Brain microvascular endothelial cell (primary cell): ENCODE data around the gene SMDT1.
"Not testable (repeated sequence)": the region's sequence is repeated elsewhere in the genome, so short reads cannot be mapped to it uniquely, and the experiment has no call there.

Source experiments
- DNase-seq: peaks from one replicate; pipeline ENCODE4 v3.0.0-alpha.2; 2020
- H3K27ac ChIP-seq: fragments of 250-450 bp; sonication (Bioruptor Pico); 2 replicates; pipeline ENCODE4 v1.5.1; 2020; ENCODE audit warnings: mild to moderate bottlenecking, moderate library complexity
- H3K27me3 ChIP-seq: fragments of 250-450 bp; sonication (Bioruptor Pico); replicated peaks from 2 replicates; pipeline ENCODE4 v1.5.1; 2020; ENCODE audit warnings: mild to moderate bottlenecking
- H3K36me3 ChIP-seq: fragments of 250-450 bp; sonication (Bioruptor Pico); replicated peaks from 2 replicates; pipeline ENCODE4 v1.5.1; 2020; ENCODE audit warnings: mild to moderate bottlenecking
- H3K4me3 ChIP-seq: 2 replicates; pipeline ENCODE4 v1.5.1; 2011; ENCODE audit warnings: low read depth, mild to moderate bottlenecking, control low read depth, low read length, moderate library complexity
- in situ Hi-C: cut with HindIII; loops from 2 replicates; pipeline ENCODE4 v1.10.0; 2017; ENCODE audit warnings: low sequenced_read_pairs, low pct_ligation_motif_present
- TF ChIP-seq, protein P1 (sequence below): IDR thresholded peaks from 2 replicates; pipeline ENCODE4 v1.5.1; 2011; ENCODE audit warnings: low read depth, mild to moderate bottlenecking, moderate library complexity, low read length, control low read depth, inconsistent platforms; ENCODE audit errors: missing control alignments

Gene SMDT1

GRCh38 chr22:42111798-42112197 lies 32.3 kb downstream of the SMDT1 start:
- TF ChIP-seq, protein P1, sequence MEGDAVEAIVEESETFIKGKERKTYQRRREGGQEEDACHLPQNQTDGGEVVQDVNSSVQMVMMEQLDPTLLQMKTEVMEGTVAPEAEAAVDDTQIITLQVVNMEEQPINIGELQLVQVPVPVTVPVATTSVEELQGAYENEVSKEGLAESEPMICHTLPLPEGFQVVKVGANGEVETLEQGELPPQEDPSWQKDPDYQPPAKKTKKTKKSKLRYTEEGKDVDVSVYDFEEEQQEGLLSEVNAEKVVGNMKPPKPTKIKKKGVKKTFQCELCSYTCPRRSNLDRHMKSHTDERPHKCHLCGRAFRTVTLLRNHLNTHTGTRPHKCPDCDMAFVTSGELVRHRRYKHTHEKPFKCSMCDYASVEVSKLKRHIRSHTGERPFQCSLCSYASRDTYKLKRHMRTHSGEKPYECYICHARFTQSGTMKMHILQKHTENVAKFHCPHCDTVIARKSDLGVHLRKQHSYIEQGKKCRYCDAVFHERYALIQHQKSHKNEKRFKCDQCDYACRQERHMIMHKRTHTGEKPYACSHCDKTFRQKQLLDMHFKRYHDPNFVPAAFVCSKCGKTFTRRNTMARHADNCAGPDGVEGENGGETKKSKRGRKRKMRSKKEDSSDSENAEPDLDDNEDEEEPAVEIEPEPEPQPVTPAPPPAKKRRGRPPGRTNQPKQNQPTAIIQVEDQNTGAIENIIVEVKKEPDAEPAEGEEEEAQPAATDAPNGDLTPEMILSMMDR, result no peak
- Histone ChIP-seq H3K27me3 (no peaks in the 10 kb centered on the region), H3K27ac (no peak overlapping the region), H3K36me3 (no peaks in the 10 kb centered on the region), H3K4me3 (no peak overlapping the region)
- in situ Hi-C loops, result no loop called here
- DNase-seq, result no peak

DNA sequence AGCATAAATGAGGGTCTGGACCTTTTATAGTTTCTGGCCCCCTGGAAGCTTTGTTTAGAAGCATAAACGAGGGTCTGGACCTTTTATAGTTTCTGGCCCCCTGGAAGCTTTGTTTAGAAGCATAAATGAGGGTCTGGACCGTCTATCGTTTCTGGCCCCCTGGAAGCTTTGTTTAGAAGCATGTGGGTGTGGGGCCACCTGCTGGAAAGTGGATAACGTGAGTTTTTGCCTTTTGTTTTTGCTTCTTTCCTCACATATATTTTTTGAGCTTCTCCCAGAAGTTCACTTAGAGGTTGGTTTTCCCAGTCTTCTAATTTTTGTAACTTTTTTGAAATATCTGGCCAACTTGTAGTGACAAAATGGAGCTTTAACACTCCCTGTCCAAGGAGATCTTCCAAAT lies 33.3 kb downstream of the SMDT1 start:
- in situ Hi-C loops, H3K4me3 ChIP-seq, H3K27me3 ChIP-seq, H3K27ac ChIP-seq, DNase-seq, H3K36me3 ChIP-seq: not testable (repeated sequence)
- TF ChIP-seq, protein P1, result peak; percentile 47

GRCh38 chr22:42114721-42115120 lies 35.2 kb downstream of the SMDT1 start:
- H3K36me3 ChIP-seq, result no peaks in the 10 kb centered on the region
- H3K27ac ChIP-seq, result no peak overlapping the region
- H3K4me3 ChIP-seq, result no peak overlapping the region
- TF ChIP-seq, protein P1, result peak; percentile 61
- H3K27me3 ChIP-seq, result no peaks in the 10 kb centered on the region
- peak; percentile 16 for DNase-seq
- in situ Hi-C loops, result no loop called here

GRCh38 chr22:42115420-42115830 lies 35.9 kb downstream of the SMDT1 start:
- H3K27ac ChIP-seq, in situ Hi-C loops, H3K36me3 ChIP-seq, H3K27me3 ChIP-seq, DNase-seq, H3K4me3 ChIP-seq: not testable (repeated sequence)

DNA sequence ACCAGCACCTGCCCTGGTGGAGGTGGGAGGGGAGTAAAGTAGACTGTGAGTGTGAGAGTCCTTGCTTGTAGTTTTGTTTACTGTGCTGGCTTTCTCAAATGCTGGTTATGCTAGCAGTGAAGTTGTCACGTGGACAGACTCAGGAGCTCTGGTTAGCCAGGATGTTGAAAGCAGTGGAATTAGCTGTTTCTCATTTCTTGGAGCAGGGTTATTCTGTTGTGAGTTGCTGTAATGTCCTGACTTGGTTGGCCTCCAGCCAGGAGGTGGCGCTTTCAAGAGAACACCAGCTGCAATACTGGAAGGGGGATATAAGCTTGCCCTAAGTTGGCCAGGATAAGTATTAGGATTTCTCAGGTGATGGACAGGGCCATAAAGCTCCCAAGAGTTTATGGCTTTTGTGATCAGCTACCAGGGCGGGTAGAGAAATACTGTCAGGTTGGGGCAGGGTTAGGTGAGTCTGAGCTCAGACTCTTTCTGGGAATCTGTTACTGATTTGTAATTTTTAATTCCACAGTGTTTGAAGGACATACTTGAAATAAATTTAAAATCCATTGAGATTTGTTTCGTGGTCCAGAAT lies 37.4 kb downstream of the SMDT1 start:
- no peak for DNase-seq
- TF ChIP-seq, protein P1, result peak; percentile 16
- in situ Hi-C loops, result no loop called here
- Histone ChIP-seq H3K4me3 (no peak overlapping the region), H3K27ac (no peak overlapping the region), H3K36me3 (no peaks in the 10 kb centered on the region), H3K27me3 (no peaks in the 10 kb centered on the region)

- in situ Hi-C loops, H3K27me3 ChIP-seq, H3K36me3 ChIP-seq, H3K27ac ChIP-seq, H3K4me3 ChIP-seq, DNase-seq: not testable (repeated sequence)
These were observed 40.9 kb downstream of the SMDT1 start for GRCh38 chr22:42120231-42121021.

DNA sequence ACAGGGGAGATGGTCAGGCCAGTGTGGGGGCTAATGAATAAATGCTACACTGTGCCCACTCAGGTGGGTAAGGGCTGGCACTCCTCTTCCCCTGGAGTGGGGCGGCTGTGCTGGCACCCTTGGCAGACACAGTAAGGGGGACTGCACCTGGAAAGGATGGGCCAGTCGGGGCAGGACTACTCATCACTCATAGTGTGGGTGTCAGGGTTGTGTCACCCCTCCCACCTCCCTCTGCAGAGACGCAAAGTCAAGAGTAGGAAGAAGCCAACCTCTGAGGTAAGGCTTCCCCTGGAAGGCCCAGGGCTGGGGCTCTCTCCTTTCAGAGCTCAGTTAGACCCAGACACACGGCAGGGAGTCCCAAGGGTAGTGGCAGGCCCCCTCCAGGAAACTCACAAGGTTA lies 44.0 kb downstream of the SMDT1 start:
- H3K27ac ChIP-seq, DNase-seq, in situ Hi-C loops, H3K4me3 ChIP-seq, H3K27me3 ChIP-seq, H3K36me3 ChIP-seq: not testable (repeated sequence)
